Hepatocyte (in vitro differentiated cells): Measurements from ENCODE around the gene HLF. TPM values are rescaled to one million over a fixed set of nuclear protein-coding genes. Genes with fewer than 3 reads are reported as not detected.

Experiments used
- DNase-seq: peaks from one replicate; pipeline ENCODE4 v3.0.0-alpha.2; 2016; ENCODE audit warnings: low spot score
- H2AFZ ChIP-seq: fragments of 200-600 bp; sonication (generic); 2 replicates; pipeline ENCODE4 v1.6.0; 2016; ENCODE audit warnings: antibody characterized with exemption, mild to moderate bottlenecking
- H3K27ac ChIP-seq: fragments of 200-600 bp; sonication (generic); 2 replicates; pipeline ENCODE4 v1.5.1; 2016; ENCODE audit warnings: mild to moderate bottlenecking
- H3K27me3 ChIP-seq: fragments of 200-600 bp; sonication (generic); 2 replicates; pipeline ENCODE4 v1.6.1; 2016
- H3K36me3 ChIP-seq: fragments of 200-600 bp; sonication (generic); replicated peaks from 2 replicates; pipeline ENCODE4 v1.5.1; 2016; ENCODE audit warnings: low read depth; ENCODE audit not compliant: insufficient read depth
- H3K4me1 ChIP-seq: fragments of 200-600 bp; sonication (generic); 2 replicates; pipeline ENCODE4 v1.5.1; 2016; ENCODE audit warnings: mild to moderate bottlenecking, moderate library complexity; ENCODE audit not compliant: insufficient read depth
- H3K4me2 ChIP-seq: fragments of 200-600 bp; sonication (generic); 2 replicates; pipeline ENCODE4 v1.6.0; 2016
- H3K4me3 ChIP-seq: fragments of 200-600 bp; sonication (generic); 2 replicates; pipeline ENCODE4 v1.5.1; 2016; ENCODE audit warnings: mild to moderate bottlenecking
- H3K79me2 ChIP-seq: fragments of 200-600 bp; sonication (generic); 2 replicates; pipeline ENCODE4 v1.6.0; 2017; ENCODE audit warnings: mild to moderate bottlenecking
- H3K9me2 ChIP-seq: fragments of 200-600 bp; sonication (generic); replicated peaks from 2 replicates; pipeline ENCODE4 v1.6.0; 2017; ENCODE audit warnings: mild to moderate bottlenecking; ENCODE audit not compliant: insufficient read depth
- H3K9me3 ChIP-seq: fragments of 200-600 bp; sonication (generic); 2 replicates; pipeline ENCODE4 v1.5.1; 2016; ENCODE audit warnings: low read depth, mild to moderate bottlenecking
- H4K20me1 ChIP-seq: fragments of 200-600 bp; sonication (generic); 2 replicates; pipeline ENCODE4 v1.6.0; 2016; ENCODE audit warnings: mild to moderate bottlenecking; ENCODE audit not compliant: insufficient read depth, poor library complexity, severe bottlenecking
- EZH2 ChIP-seq: fragments of 200-600 bp; sonication (generic); IDR thresholded peaks from 2 replicates; pipeline ENCODE4 v1.6.1; 2016; ENCODE audit warnings: antibody characterized with exemption, mild to moderate bottlenecking, borderline replicate concordance
- EZH2phosphoT487 ChIP-seq: fragments of 200-600 bp; sonication (generic); IDR thresholded peaks from one replicate; pipeline ENCODE4 v1.6.1; 2018; ENCODE audit warnings: antibody characterized with exemption, mild to moderate bottlenecking, low read depth, moderate library complexity; ENCODE audit not compliant: unreplicated experiment, severe bottlenecking
- WGBS: methylation state at CpG from one replicate; pipeline ENCODE4 v1.1.6; 2016; ENCODE audit warnings: low lambda C conversion rate; ENCODE audit errors: missing lambda C conversion rate; 5-methylcytosine and 5-hydroxymethylcytosine counted together
- polyA plus RNA-seq: library from polyadenylated mRNA; unstranded; fragments of >200 nt; fragmentation: Nextera tagmentation; extraction: Ambion mirVana; gene quantifications from 2 replicates; pipeline ENCODE4 v1.2.1, GENCODE V29; 2016
- total RNA-seq: library from RNA; depleted of rRNA; stranded (reverse); fragments of >200 nt; gene quantifications from 2 replicates; pipeline ENCODE4 v1.2.3, GENCODE V29; 2014
- TF ChIP-seq, protein P1 (sequence below): fragments of 200-600 bp; sonication (generic); IDR thresholded peaks from 2 replicates; pipeline ENCODE4 v1.5.1; 2016; ENCODE audit warnings: antibody characterized with exemption, mild to moderate bottlenecking; ENCODE audit not compliant: poor library complexity

Gene HLF
- total and polyA plus RNA-seq, 2 experiments from 2014 or later, result 0.48 to 0.60 TPM

DNA sequence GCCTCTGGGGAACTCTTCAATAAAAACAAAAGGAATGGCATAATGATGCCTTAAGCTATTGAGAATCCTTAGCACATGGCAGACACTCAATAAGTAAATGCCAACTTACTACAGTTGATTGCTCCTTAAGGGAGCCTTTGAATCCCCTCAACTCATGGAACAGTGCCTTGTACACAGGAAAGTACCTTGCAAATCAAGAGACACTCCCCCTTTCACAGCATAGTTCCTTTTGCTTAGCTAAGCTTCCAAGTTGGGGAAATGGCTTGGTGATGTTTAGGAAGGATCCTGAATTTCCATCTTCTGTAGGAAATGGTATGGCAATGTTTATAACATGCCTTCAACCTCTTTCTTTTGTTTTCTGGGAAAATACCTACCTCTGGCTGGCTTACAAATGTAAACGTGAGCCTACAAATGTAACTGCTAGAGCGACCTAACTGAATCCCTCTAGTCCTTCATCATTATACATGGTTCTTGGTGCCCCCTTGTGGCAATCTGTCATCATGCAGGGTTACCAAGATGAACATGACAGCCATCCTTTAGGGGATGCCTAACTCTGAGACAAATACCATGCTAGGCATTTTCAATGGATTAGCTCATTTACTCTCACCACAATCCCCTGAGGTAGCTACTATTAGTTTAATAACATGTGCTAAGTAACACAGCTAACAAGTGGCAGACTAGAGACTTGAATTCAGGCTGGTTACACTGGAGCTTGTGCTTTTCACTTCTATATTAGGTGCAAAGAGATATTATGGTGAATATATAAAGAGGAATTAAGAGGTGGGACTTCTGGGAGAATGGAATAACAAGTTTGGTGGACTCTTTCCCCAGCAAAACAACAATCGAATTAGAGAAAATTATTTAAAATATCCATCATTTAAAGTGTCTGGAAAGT lies 91.9 kb downstream of the HLF start:
- Histone ChIP-seq H3K9me2 (no peaks in the 10 kb centered on the region), H2AFZ (no peak overlapping the region), H3K79me2 (no peaks in the 10 kb centered on the region), H3K27ac (no peak overlapping the region), H3K4me2 (no peak overlapping the region), H3K4me3 (no peak overlapping the region), H3K4me1 (no peaks in the 10 kb centered on the region), H3K27me3 (no peaks in the 10 kb centered on the region), H4K20me1 (no peaks in the 10 kb centered on the region), H3K9me3 (peaks cover 7% of the 10 kb centered on the region), H3K36me3 (no peaks in the 10 kb centered on the region)
- peak; percentile 83 for DNase-seq
- WGBS, result 44% methylated on average over 3 of the region's 3 CpGs
- no peak for TF ChIP-seq EZH2phosphoT487
- TF ChIP-seq, protein P1, sequence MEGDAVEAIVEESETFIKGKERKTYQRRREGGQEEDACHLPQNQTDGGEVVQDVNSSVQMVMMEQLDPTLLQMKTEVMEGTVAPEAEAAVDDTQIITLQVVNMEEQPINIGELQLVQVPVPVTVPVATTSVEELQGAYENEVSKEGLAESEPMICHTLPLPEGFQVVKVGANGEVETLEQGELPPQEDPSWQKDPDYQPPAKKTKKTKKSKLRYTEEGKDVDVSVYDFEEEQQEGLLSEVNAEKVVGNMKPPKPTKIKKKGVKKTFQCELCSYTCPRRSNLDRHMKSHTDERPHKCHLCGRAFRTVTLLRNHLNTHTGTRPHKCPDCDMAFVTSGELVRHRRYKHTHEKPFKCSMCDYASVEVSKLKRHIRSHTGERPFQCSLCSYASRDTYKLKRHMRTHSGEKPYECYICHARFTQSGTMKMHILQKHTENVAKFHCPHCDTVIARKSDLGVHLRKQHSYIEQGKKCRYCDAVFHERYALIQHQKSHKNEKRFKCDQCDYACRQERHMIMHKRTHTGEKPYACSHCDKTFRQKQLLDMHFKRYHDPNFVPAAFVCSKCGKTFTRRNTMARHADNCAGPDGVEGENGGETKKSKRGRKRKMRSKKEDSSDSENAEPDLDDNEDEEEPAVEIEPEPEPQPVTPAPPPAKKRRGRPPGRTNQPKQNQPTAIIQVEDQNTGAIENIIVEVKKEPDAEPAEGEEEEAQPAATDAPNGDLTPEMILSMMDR, result peak; percentile 65

DNA sequence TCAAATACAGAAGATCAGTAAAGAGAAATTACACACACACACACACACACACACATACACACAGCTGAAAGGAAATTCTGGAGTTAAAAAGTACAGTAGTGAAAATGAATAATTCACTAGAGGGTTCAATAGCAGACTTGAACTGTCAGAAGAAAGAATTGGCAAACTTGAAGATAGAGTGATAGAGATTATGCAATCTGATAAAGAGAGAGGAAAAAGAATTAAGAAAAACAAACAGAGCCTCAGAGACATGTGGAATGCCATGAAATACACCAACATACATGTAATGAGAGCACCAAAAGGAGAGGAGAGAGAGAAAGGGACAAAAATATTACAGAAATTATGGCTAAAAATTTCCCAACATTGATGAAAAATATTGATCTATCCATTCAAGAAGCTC lies 96.2 kb downstream of the HLF start:
- no peak for DNase-seq
- Histone ChIP-seq H2AFZ (no peak overlapping the region), H3K4me3 (no peak overlapping the region), H3K27ac (no peak overlapping the region), H4K20me1 (no peaks in the 10 kb centered on the region), H3K79me2 (no peaks in the 10 kb centered on the region), H3K36me3 (no peaks in the 10 kb centered on the region), H3K4me1 (no peaks in the 10 kb centered on the region), H3K9me3 (peaks cover 9% of the 10 kb centered on the region), H3K9me2 (no peaks in the 10 kb centered on the region), H3K27me3 (no peaks in the 10 kb centered on the region), H3K4me2 (no peak overlapping the region)
- TF ChIP-seq, protein P1, result no peak
- TF ChIP-seq EZH2, result no peak
- no peak for TF ChIP-seq EZH2phosphoT487

DNA sequence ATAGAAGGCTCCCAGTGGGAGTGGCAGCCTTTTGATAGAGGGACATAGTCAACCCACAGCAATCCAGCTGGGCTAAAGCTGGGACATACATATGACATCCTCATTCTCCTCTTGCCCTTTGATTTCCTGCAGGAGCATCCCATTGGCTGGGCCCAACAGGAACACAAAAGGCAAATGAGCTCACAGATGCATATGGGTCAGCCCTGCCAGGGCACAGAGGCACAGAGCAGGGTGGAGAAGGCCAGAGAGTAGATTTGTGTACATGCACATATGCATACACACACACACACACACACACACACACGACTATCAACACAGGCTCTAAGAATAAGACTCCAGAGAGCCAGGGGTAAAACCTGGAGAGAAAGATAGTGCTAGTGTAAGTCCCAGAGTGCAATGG lies 98.3 kb downstream of the HLF start:
- H2AFZ ChIP-seq, result no peak overlapping the region
- no peaks in the 10 kb centered on the region for H3K27me3 ChIP-seq
- 87% methylated on average over 1 of the region's 1 CpG for WGBS

More for the DNA sequence above, 98.3 kb downstream of the HLF start:
- TF ChIP-seq, protein P1, result no peak
- TF ChIP-seq EZH2phosphoT487, result no peak
- no peak for TF ChIP-seq EZH2
- Histone ChIP-seq H4K20me1 (no peaks in the 10 kb centered on the region), H3K27ac (no peak overlapping the region), H3K4me2 (no peak overlapping the region), H3K79me2 (no peaks in the 10 kb centered on the region), H3K4me3 (no peak overlapping the region), H3K36me3 (no peaks in the 10 kb centered on the region), H3K9me2 (no peaks in the 10 kb centered on the region), H3K4me1 (no peaks in the 10 kb centered on the region), H3K9me3 (peaks cover 9% of the 10 kb centered on the region)
- no peak for DNase-seq
